ENCODE data around the gene CENPM.
"Not testable (repeated sequence)": the region's sequence is repeated elsewhere in the genome, so short reads cannot be mapped to it uniquely, and the experiment has no call there.

Gene CENPM

GRCh38 chr22:41974691-41975290, 27.8 kb upstream of the CENPM start:
- Mint-ChIP-seq H3K4me3 (no peak overlapping the region), H3K9me3 (ENCODE audit: low read depth) (no peaks in the 10 kb centered on the region), H3K4me1 (ENCODE audit: low read depth) (peaks cover 6% of the 10 kb centered on the region), H3K27me3 (peaks cover 23% of the 10 kb centered on the region), H3K27ac (no peak overlapping the region), H3K36me3 (no peaks in the 10 kb centered on the region)

- Mint-ChIP-seq H3K36me3 (no peaks in the 10 kb centered on the region), H3K9me3 (ENCODE audit: low read depth) (no peaks in the 10 kb centered on the region), H3K27ac (no peak overlapping the region), H3K4me1 (ENCODE audit: low read depth) (peaks cover 6% of the 10 kb centered on the region), H3K27me3 (peaks cover 19% of the 10 kb centered on the region), H3K4me3 (no peak overlapping the region)
Measured at GRCh38 chr22:41971431-41971830, 24.5 kb upstream of the CENPM start.

GRCh38 chr22:41970601-41971000, 23.6 kb upstream of the CENPM start:
- H3K9me3 Mint-ChIP-seq (ENCODE audit: low read depth): no peaks in the 10 kb centered on the region

GRCh38 chr22:41969110-41969646, 22.2 kb upstream of the CENPM start, which contains the start of gene SEPTIN3:
Gene SEPTIN3, plus strand, starts transcription at chr22:41969443. Its CDS starts 2,050 bp downstream, at chr22:41971493.
- H3K27ac Mint-ChIP-seq: no peak within 1 kb of the TSS
- H3K9me3 Mint-ChIP-seq (ENCODE audit: low read depth): no peaks in the 10 kb centered on the region
- peaks cover 8% of the 10 kb centered on the region for H3K27me3 Mint-ChIP-seq
- no peak within 1 kb of the TSS for H3K4me3 Mint-ChIP-seq
- no peaks in the 10 kb centered on the region for H3K36me3 Mint-ChIP-seq
- no peaks in the 10 kb centered on the region for H3K4me1 Mint-ChIP-seq (ENCODE audit: low read depth)

More at GRCh38 chr22:41970601-41971000, 23.6 kb upstream of the CENPM start:
- Mint-ChIP-seq H3K36me3 (no peaks in the 10 kb centered on the region), H3K4me1 (ENCODE audit: low read depth) (no peaks in the 10 kb centered on the region), H3K27ac (no peak overlapping the region), H3K27me3 (peaks cover 13% of the 10 kb centered on the region), H3K4me3 (no peak overlapping the region)

- Mint-ChIP-seq H3K27ac (no peak overlapping the region), H3K4me3 (no peak overlapping the region), H3K36me3 (no peaks in the 10 kb centered on the region), H3K9me3 (ENCODE audit: low read depth) (no peaks in the 10 kb centered on the region), H3K4me1 (ENCODE audit: low read depth) (no peaks in the 10 kb centered on the region), H3K27me3 (peaks cover 8% of the 10 kb centered on the region)
Measured at GRCh38 chr22:41968601-41969000, 21.6 kb upstream of the CENPM start.

- Mint-ChIP-seq H3K9me3 (ENCODE audit: low read depth) (no peaks in the 10 kb centered on the region), H3K27me3 (no peaks in the 10 kb centered on the region), H3K27ac (no peak overlapping the region), H3K36me3 (no peaks in the 10 kb centered on the region), H3K4me1 (ENCODE audit: low read depth) (no peaks in the 10 kb centered on the region), H3K4me3 (no peak overlapping the region)
Measured at GRCh38 chr22:41966607-41967240, 19.8 kb upstream of the CENPM start.

GRCh38 chr22:41966225-41966606, 19.3 kb upstream of the CENPM start:
- H3K27me3 Mint-ChIP-seq: no peaks in the 10 kb centered on the region

GRCh38 chr22:41964112-41964491, 17.1 kb upstream of the CENPM start:
- no peaks in the 10 kb centered on the region for H3K4me1 Mint-ChIP-seq (ENCODE audit: low read depth)

More at GRCh38 chr22:41966225-41966606, 19.3 kb upstream of the CENPM start:
- Mint-ChIP-seq H3K4me1 (ENCODE audit: low read depth) (no peaks in the 10 kb centered on the region), H3K36me3 (no peaks in the 10 kb centered on the region), H3K27ac (no peak overlapping the region), H3K9me3 (ENCODE audit: low read depth) (no peaks in the 10 kb centered on the region), H3K4me3 (no peak overlapping the region)

GRCh38 chr22:41963453-41964111, 16.6 kb upstream of the CENPM start:
- Mint-ChIP-seq H3K36me3 (no peaks in the 10 kb centered on the region), H3K4me1 (ENCODE audit: low read depth) (no peaks in the 10 kb centered on the region), H3K27me3 (no peaks in the 10 kb centered on the region), H3K9me3 (ENCODE audit: low read depth) (no peaks in the 10 kb centered on the region), H3K27ac (no peak overlapping the region), H3K4me3 (no peak overlapping the region)

More at GRCh38 chr22:41964112-41964491, 17.1 kb upstream of the CENPM start:
- H3K27me3 Mint-ChIP-seq: no peaks in the 10 kb centered on the region
- no peaks in the 10 kb centered on the region for H3K36me3 Mint-ChIP-seq
- H3K9me3 Mint-ChIP-seq (ENCODE audit: low read depth): no peaks in the 10 kb centered on the region
- no peak overlapping the region for H3K27ac Mint-ChIP-seq
- H3K4me3 Mint-ChIP-seq: no peak overlapping the region

- no peaks in the 10 kb centered on the region for H3K9me3 Mint-ChIP-seq (ENCODE audit: low read depth)
- no peak overlapping the region for H3K27ac Mint-ChIP-seq
- H3K4me3 Mint-ChIP-seq: no peak overlapping the region
- no peaks in the 10 kb centered on the region for H3K36me3 Mint-ChIP-seq
- peaks cover 3% of the 10 kb centered on the region for H3K4me1 Mint-ChIP-seq (ENCODE audit: low read depth)
- no peaks in the 10 kb centered on the region for H3K27me3 Mint-ChIP-seq
Measured at GRCh38 chr22:41957941-41958556, 11.1 kb upstream of the CENPM start.

GRCh38 chr22:41952713-41953112, 5.8 kb upstream of the CENPM start:
- Mint-ChIP-seq H3K27ac (no peak overlapping the region), H3K4me1 (ENCODE audit: low read depth) (peaks cover 3% of the 10 kb centered on the region), H3K36me3 (no peaks in the 10 kb centered on the region), H3K4me3 (no peak overlapping the region), H3K9me3 (ENCODE audit: low read depth) (no peaks in the 10 kb centered on the region), H3K27me3 (no peaks in the 10 kb centered on the region)

GRCh38 chr22:41951898-41952474, 5.0 kb upstream of the CENPM start, which contains the start of gene SMIM45:
Gene SMIM45, plus strand, starts transcription at chr22:41952150.
- Mint-ChIP-seq H3K9me3 (ENCODE audit: low read depth) (no peaks in the 10 kb centered on the region), H3K4me1 (ENCODE audit: low read depth) (no peaks in the 10 kb centered on the region), H3K4me3 (no peak within 1 kb of the TSS), H3K27me3 (no peaks in the 10 kb centered on the region), H3K27ac (no peak within 1 kb of the TSS), H3K36me3 (no peaks in the 10 kb centered on the region)

GRCh38 chr22:41949297-41949965, 2.5 kb upstream of the CENPM start:
- peaks cover 3% of the 10 kb centered on the region for H3K4me1 Mint-ChIP-seq (ENCODE audit: low read depth)
- no peaks in the 10 kb centered on the region for H3K36me3 Mint-ChIP-seq
- no peaks in the 10 kb centered on the region for H3K27me3 Mint-ChIP-seq
- H3K27ac Mint-ChIP-seq: no peak overlapping the region
- no peak overlapping the region for H3K4me3 Mint-ChIP-seq
- H3K9me3 Mint-ChIP-seq (ENCODE audit: low read depth): no peaks in the 10 kb centered on the region

- not testable (repeated sequence) for H3K36me3 Mint-ChIP-seq; H3K27ac Mint-ChIP-seq; H3K4me3 Mint-ChIP-seq; H3K27me3 Mint-ChIP-seq; H3K9me3 Mint-ChIP-seq (ENCODE audit: low read depth); H3K4me1 Mint-ChIP-seq (ENCODE audit: low read depth)
Measured at GRCh38 chr22:41948928-41949296, 2.0 kb upstream of the CENPM start.
